ENCODE data around the gene SRGN.
A peak's percentile ranks its signal among the peaks of the same experiment; 100 is the strongest.

Gene SRGN

DNA sequence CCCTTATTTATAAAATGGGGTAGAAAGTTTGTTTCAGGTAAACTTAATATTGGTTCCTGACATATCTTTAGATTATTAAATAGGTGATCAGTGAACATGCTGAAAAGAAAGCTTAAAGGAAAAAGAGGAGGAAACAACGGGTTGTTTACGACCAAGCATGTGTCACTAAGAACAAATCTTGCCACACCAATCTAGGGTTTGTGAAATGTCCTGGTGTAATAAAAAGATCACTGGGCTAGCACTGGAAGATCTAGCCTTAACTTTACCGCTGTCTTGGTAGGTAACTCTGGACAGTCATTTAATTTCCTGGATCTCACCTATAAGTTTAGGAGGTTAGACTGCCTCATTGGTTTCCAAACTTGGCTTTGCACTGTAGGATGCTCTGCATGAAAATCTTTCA, 55.1 kb downstream of the SRGN start:
- DNase-seq, result no peak

- no peak for DNase-seq
These were observed 57.4 kb downstream of the SRGN start for GRCh38 chr10:69145329-69145728.

- DNase-seq, result no peak
These were observed 58.0 kb downstream of the SRGN start for GRCh38 chr10:69145864-69146263.

DNA sequence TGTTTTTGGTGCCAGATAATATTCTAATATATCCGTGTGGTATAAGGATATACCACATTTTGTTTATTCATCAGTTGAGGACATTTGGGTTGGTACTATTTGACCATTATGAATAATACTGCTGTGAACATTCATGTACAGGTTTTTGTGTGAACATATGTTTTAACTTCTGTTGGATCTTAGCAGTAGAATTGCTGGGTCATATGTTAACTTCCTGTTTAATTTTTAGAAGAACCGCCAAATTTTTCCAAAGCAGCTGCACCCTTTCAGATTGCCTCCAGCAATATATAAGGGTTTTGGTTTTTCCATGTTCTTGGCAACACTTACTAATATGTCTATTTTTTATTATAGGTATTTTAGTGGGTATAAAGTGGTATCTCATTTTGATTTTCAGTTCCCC, 58.9 kb downstream of the SRGN start:
- peak; percentile 19 to 31 for DNase-seq

- no peak for DNase-seq
These were observed 64.1 kb downstream of the SRGN start for GRCh38 chr10:69151984-69152383.

DNA sequence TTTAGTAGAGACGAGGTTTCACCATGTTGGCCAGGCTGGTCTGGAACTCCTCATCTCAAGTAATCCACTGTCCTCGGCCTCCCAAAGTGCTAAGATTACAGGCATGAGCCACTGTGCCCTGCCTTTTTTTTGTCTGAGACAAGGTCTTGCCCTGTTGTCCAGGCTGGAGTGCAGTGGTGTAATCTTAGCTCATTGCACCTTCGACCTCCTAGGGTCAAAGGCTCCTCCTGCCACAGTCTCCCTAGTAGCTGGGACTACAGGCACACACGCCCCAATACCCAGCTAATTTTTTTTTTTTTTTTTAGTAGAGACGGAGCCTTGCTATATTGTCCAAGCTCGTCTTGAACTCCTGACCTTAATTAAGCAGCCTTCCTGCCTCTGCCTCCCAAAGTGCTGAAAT, 65.3 kb downstream of the SRGN start:
- DNase-seq, result no peak
